A549 (cell line): ENCODE results near the gene SPTA1. TPM values are rescaled to one million over a fixed set of nuclear protein-coding genes. Genes with fewer than 3 reads are reported as not detected.

Source experiments
- ATAC-seq, 2 experiments: fragments of 200-7000 bp in 1 of 2; fragments of >200 bp in 1 of 2; cut with Nextera tagmentation in 1 of 2; cut with Tn5 transposase in 1 of 2; 3 replicates each; pipeline versions ENCODE4 v1.8.0 to v1.9.1; 2018 to 2020; ENCODE audit warnings: mild to moderate bottlenecking in 1 of 2, moderate library complexity in 1 of 2
- CTCF ChIA-PET: fragments of 300-600 bp; sonication (Branson Sonifier 250); formaldehyde crosslinking; extraction: SDS; loops from one replicate; lab custom pipeline; 2021; ENCODE audit warnings: antibody characterized with exemption, inconsistent platforms; lab: Yijun Ruan, JAX
- POLR2A ChIA-PET: fragments of 350-600 bp; formaldehyde crosslinking; extraction: SDS; loops from one replicate; lab custom pipeline; 2021; ENCODE audit warnings: antibody characterized with exemption, inconsistent platforms; lab: Yijun Ruan, JAX
- DNase-seq, 2 experiments: peaks; one replicate each; pipeline versions ENCODE4 v3.0.0 to v3.0.0-alpha.2; 2011 to 2016; ENCODE audit warnings: low read depth in 1 of 2, low spot score in 1 of 2
- FAIRE-seq: peaks from 2 replicates; lab custom pipeline; 2011; peaks lifted over from hg19 to GRCh38; lab: Jason Lieb, UNC
- H3K27ac ChIP-seq, 2 experiments: fragments of >200 bp; sonication (Bioruptor Twin); formaldehyde crosslinking; 3 replicates each; pipeline ENCODE4 v1.5.1; 2016 to 2017
- H3K4me1 ChIP-seq: fragments of >200 bp; sonication (Bioruptor Twin); formaldehyde crosslinking; 3 replicates; pipeline ENCODE4 v1.6.1; 2016
- H3K4me2 ChIP-seq: fragments of >200 bp; sonication (Bioruptor Twin); formaldehyde crosslinking; 3 replicates; pipeline ENCODE4 v1.6.1; 2016
- H3K4me3 ChIP-seq: fragments of >200 bp; sonication (Bioruptor Twin); formaldehyde crosslinking; 3 replicates; pipeline ENCODE4 v1.5.1; 2016
- H3K9me3 ChIP-seq: fragments of >200 bp; sonication (Bioruptor Twin); formaldehyde crosslinking; 3 replicates; pipeline ENCODE4 v1.6.1; 2016
- ATOH8 ChIP-seq: fragments of 250-450 bp; sonication (Bioruptor Pico); IDR thresholded peaks from 2 replicates; pipeline ENCODE4 v1.5.0; 2020; ENCODE audit warnings: low read depth, mild to moderate bottlenecking, moderate library complexity
- BHLHE40 ChIP-seq: IDR thresholded peaks from 2 replicates; pipeline ENCODE4 v1.6.1; 2012; ENCODE audit warnings: low read depth, low read length, inconsistent platforms
- CBX8 ChIP-seq: fragments of 200-600 bp; sonication (generic); IDR thresholded peaks from 2 replicates; pipeline ENCODE4 v1.6.1; 2016
- CTCF ChIP-seq: fragments of >200 bp; sonication (Bioruptor Twin); formaldehyde crosslinking; IDR thresholded peaks from 3 replicates; pipeline ENCODE4 v1.5.1; 2016
- E2F6 ChIP-seq: IDR thresholded peaks from 2 replicates; pipeline ENCODE4 v1.6.1; 2012; ENCODE audit warnings: low read depth, borderline replicate concordance
- EHF ChIP-seq: fragments of 250-450 bp; sonication (Bioruptor Pico); IDR thresholded peaks from 2 replicates; pipeline ENCODE4 v1.5.0; 2020; ENCODE audit warnings: mild to moderate bottlenecking
- EHMT2 ChIP-seq: fragments of 200-600 bp; sonication (generic); IDR thresholded peaks from 2 replicates; pipeline ENCODE4 v1.6.1; 2016; ENCODE audit warnings: antibody characterized with exemption, low read depth, mild to moderate bottlenecking, moderate library complexity
- ELK1 ChIP-seq: fragments of 150-350 bp; IDR thresholded peaks from 2 replicates; pipeline ENCODE4 v1.6.1; 2014; ENCODE audit warnings: low read depth, mild to moderate bottlenecking, low read length
- FOSL2 ChIP-seq, 2 experiments: fragments of 450-650 bp in 1 of 2; fragments of >200 bp in 1 of 2; sonication (Bioruptor Twin) in 1 of 2; formaldehyde crosslinking; IDR thresholded peaks; 2 replicates each; pipeline versions ENCODE4 v1.5.0 to v1.6.1; 2016 to 2020; ENCODE audit warnings: mild to moderate bottlenecking in 1 of 2, moderate library complexity in 1 of 2
- HES2 ChIP-seq: fragments of >200 bp; sonication (Bioruptor Twin); formaldehyde crosslinking; IDR thresholded peaks from 2 replicates; pipeline ENCODE4 v1.6.1; 2016
- HEYL ChIP-seq: fragments of 250-450 bp; sonication (Bioruptor Pico); IDR thresholded peaks from 2 replicates; pipeline ENCODE4 v1.8.0; 2021; ENCODE audit warnings: mild to moderate bottlenecking, moderate library complexity
- HOXA7 ChIP-seq: fragments of 250-450 bp; sonication (Bioruptor Pico); IDR thresholded peaks from 2 replicates; pipeline ENCODE4 v1.5.0; 2020; ENCODE audit warnings: mild to moderate bottlenecking, moderate library complexity
- JUNB ChIP-seq: fragments of >200 bp; sonication (Bioruptor Twin); formaldehyde crosslinking; IDR thresholded peaks from 2 replicates; pipeline ENCODE4 v1.6.1; 2016
- KDM5A ChIP-seq: fragments of 200-600 bp; sonication (generic); IDR thresholded peaks from 2 replicates; pipeline ENCODE4 v1.6.1; 2016; ENCODE audit warnings: antibody characterized with exemption, mild to moderate bottlenecking
- MAFK ChIP-seq: fragments of 450-650 bp; IDR thresholded peaks from 2 replicates; pipeline ENCODE4 v1.6.1; 2014; ENCODE audit not compliant: partially characterized antibody
- MYC ChIP-seq: IDR thresholded peaks from 2 replicates; pipeline ENCODE4 v1.6.1; 2012; ENCODE audit warnings: mild to moderate bottlenecking, inconsistent platforms, low read length, improper control_type of control experiment, borderline replicate concordance
- NFE2L2 ChIP-seq: fragments of 150-350 bp; conservative IDR thresholded peaks from 2 replicates; pipeline ENCODE4 v1.6.1; 2014; ENCODE audit warnings: low read length
- POLR2AphosphoS2 ChIP-seq: conservative IDR thresholded peaks from 2 replicates; pipeline ENCODE4 v1.6.1; 2012; ENCODE audit warnings: low read length, improper control_type of control experiment, inconsistent platforms
- RAD21 ChIP-seq, 2 experiments: fragments of >200 bp in 1 of 2; sonication (Bioruptor Twin) in 1 of 2; formaldehyde crosslinking in 1 of 2; IDR thresholded peaks in 1 of 2; conservative IDR thresholded peaks in 1 of 2; 2 replicates in 1 of 2; 3 replicates in 1 of 2; pipeline ENCODE4 v1.6.1; 2012 to 2018; ENCODE audit warnings: inconsistent platforms in 1 of 2
- RARB ChIP-seq: fragments of 250-450 bp; sonication (Bioruptor Pico); IDR thresholded peaks from 2 replicates; pipeline ENCODE4 v1.8.0; 2021; ENCODE audit warnings: mild to moderate bottlenecking, moderate library complexity
- RNF2 ChIP-seq: fragments of 200-600 bp; sonication (generic); IDR thresholded peaks from 2 replicates; pipeline ENCODE4 v1.6.1; 2016; ENCODE audit warnings: low read depth, mild to moderate bottlenecking, antibody characterized with exemption, moderate library complexity, borderline replicate concordance
- SMC3 ChIP-seq: fragments of >200 bp; sonication (Bioruptor Twin); formaldehyde crosslinking; IDR thresholded peaks from 3 replicates; pipeline ENCODE4 v1.6.1; 2018; ENCODE audit warnings: inconsistent platforms
- TP53 ChIP-seq: fragments of 250-450 bp; sonication (Bioruptor Pico); IDR thresholded peaks from 2 replicates; pipeline ENCODE4 v1.5.0; 2021; ENCODE audit warnings: mild to moderate bottlenecking, moderate library complexity
- ZFP36 ChIP-seq: fragments of 450-650 bp; IDR thresholded peaks from 2 replicates; pipeline ENCODE4 v1.6.1; 2014; ENCODE audit warnings: borderline replicate concordance; ENCODE audit not compliant: partially characterized antibody
- WGBS: methylation state at CpG from one replicate; pipeline ENCODE4 v1.1.6; 2017; ENCODE audit errors: missing lambda C conversion rate; 5-methylcytosine and 5-hydroxymethylcytosine counted together
- polyA plus RNA-seq, 4 experiments: library from polyadenylated mRNA; depleted of rRNA in 3 of 4; stranded (reverse); fragments of >200 nt; fragmentation: RNase III in 1 of 4; extraction: RNeasy Plus Mini Kit Qiagen cat#74134 plus additional on column Dnase treatment in 1 of 4; gene quantifications; 2 replicates in 3 of 4; 3 replicates in 1 of 4; pipeline ENCODE4 v1.2.3, GENCODE V29; 2011 to 2017

The SPTA1 gene
- polyA plus RNA-seq, 2 of the 4 experiments (the other 2 are of a cell fraction), result 0.10 TPM; not detected in 1

GRCh38 chr1:158654086-158654485 is 32.4 kb downstream of the SPTA1 start:
- H3K27ac ChIP-seq, result no peak overlapping the region
- no peak for ATAC-seq
- CTCF ChIA-PET, result no interaction called here

GRCh38 chr1:158652721-158653334 is 33.7 kb downstream of the SPTA1 start:
- no peaks in the 10 kb centered on the region for H3K9me3 ChIP-seq
- DNase-seq (no peak), ATAC-seq (no peak; a peak in 1 of 6 replicates), FAIRE-seq (no peak)
- peak overlapping the region; percentile 49 for H3K4me2 ChIP-seq
- CTCF ChIA-PET, result no interaction called here
- 16% methylated on average over 6 of the region's 7 CpGs for WGBS
- no peaks in the 10 kb centered on the region for H3K4me1 ChIP-seq
- TF ChIP-seq EHMT2 (no peak), RAD21 (conservative IDR thresholded peaks at IDR 0.05 in 1 of 2, IDR thresholded peaks at IDR 0.05 in 1 of 2) (no peak), CTCF (no peak), HEYL (no peak)
- H3K4me3 ChIP-seq, result no peak overlapping the region
- POLR2A ChIA-PET, result no interaction called here
- no peak overlapping the region for H3K27ac ChIP-seq

More at GRCh38 chr1:158654086-158654485, 32.4 kb downstream of the SPTA1 start:
- DNase-seq (no peak), FAIRE-seq (no peak)
- H3K4me2 ChIP-seq, result no peak overlapping the region
- no peaks in the 10 kb centered on the region for H3K9me3 ChIP-seq
- TF ChIP-seq E2F6, result no peak
- TF ChIP-seq TP53, result no peak
- no peak for TF ChIP-seq BHLHE40
- no peak for TF ChIP-seq POLR2AphosphoS2
- no peak for TF ChIP-seq EHF (CRISPR knock-in tag)
- no peak for TF ChIP-seq ELK1
- no peak for TF ChIP-seq MAFK
- TF ChIP-seq CBX8, result no peak
- TF ChIP-seq JUNB, result no peak
- TF ChIP-seq ATOH8 (CRISPR knock-in tag), result no peak
- TF ChIP-seq, all 56 proteins: peak for 0
- POLR2A ChIA-PET, result no interaction called here
- Histone ChIP-seq H3K4me1 (no peaks in the 10 kb centered on the region), H3K4me3 (no peak overlapping the region)

GRCh38 chr1:158649052-158649451 is 37.5 kb downstream of the SPTA1 start:
- ATAC-seq (no peak), FAIRE-seq (no peak), DNase-seq (no peak)
- no peak overlapping the region for H3K4me2 ChIP-seq
- TF ChIP-seq NFE2L2 (no peak), MYC (no peak), RARB (no peak), SMC3 (no peak), KDM5A (no peak), RAD21 (conservative IDR thresholded peaks at IDR 0.05 in 1 of 2, IDR thresholded peaks at IDR 0.05 in 1 of 2) (no peak), ZFP36 (no peak), ELK1 (no peak), HES2 (no peak), RNF2 (no peak), E2F6 (no peak), FOSL2 (IDR thresholded peaks at IDR 0.05) (no peak), FOSL2 (CRISPR knock-in tag; IDR thresholded peaks at IDR 0.05) (no peak), CBX8 (no peak), HOXA7 (CRISPR knock-in tag) (no peak), JUNB (no peak), ATOH8 (CRISPR knock-in tag) (no peak)
- TF ChIP-seq, all 56 proteins: peak for 0
- Histone ChIP-seq H3K27ac (no peak overlapping the region), H3K9me3 (no peaks in the 10 kb centered on the region), H3K4me3 (no peak overlapping the region), H3K4me1 (no peaks in the 10 kb centered on the region)
- ChIA-PET CTCF (no interaction called here), POLR2A (no interaction called here)
